Mesendoderm (in vitro differentiated cells): ENCODE results near the gene LCLAT1.

Experiments used
- DNase-seq: peaks from one replicate; pipeline ENCODE4 v3.0.0; 2013
- H2AK5ac ChIP-seq: 2 replicates; pipeline ENCODE4 v1.6.1; 2013; ENCODE audit warnings: low read length, inconsistent platforms
- H2BK120ac ChIP-seq: 2 replicates; pipeline ENCODE4 v1.6.1; 2013; ENCODE audit warnings: low read depth, mild to moderate bottlenecking, low read length, moderate library complexity, mixed read lengths
- H2BK15ac ChIP-seq: replicated peaks from 2 replicates; pipeline ENCODE4 v1.6.1; 2013; ENCODE audit warnings: low read depth, mild to moderate bottlenecking, moderate library complexity
- H2BK5ac ChIP-seq: 2 replicates; pipeline ENCODE4 v1.6.1; 2013; ENCODE audit warnings: low read length, inconsistent platforms
- H3K18ac ChIP-seq: 2 replicates; pipeline ENCODE4 v1.6.1; 2013; ENCODE audit warnings: mild to moderate bottlenecking, low read length, mixed read lengths
- H3K23ac ChIP-seq: one replicate; pipeline ENCODE4 v1.6.1; 2013; ENCODE audit warnings: low read length
- H3K27ac ChIP-seq: 2 replicates; pipeline ENCODE4 v1.5.1; 2013; ENCODE audit warnings: low read depth, mild to moderate bottlenecking, inconsistent platforms, low read length, moderate library complexity
- H3K27me3 ChIP-seq: 2 replicates; pipeline ENCODE4 v1.6.1; 2013; ENCODE audit warnings: low read length, control low read depth, mild to moderate bottlenecking, inconsistent platforms; ENCODE audit not compliant: insufficient read depth, poor library complexity
- H3K36me3 ChIP-seq: 2 replicates; pipeline ENCODE4 v1.6.1; 2013; ENCODE audit warnings: low read length, inconsistent platforms; ENCODE audit not compliant: control insufficient read depth, insufficient read depth
- H3K4ac ChIP-seq: one replicate; pipeline ENCODE4 v1.6.1; 2013; ENCODE audit warnings: low read depth, mild to moderate bottlenecking, low read length, moderate library complexity
- H3K4me1 ChIP-seq: 2 replicates; pipeline ENCODE4 v1.6.1; 2013; ENCODE audit warnings: low read depth, low read length, inconsistent platforms; ENCODE audit not compliant: control insufficient read depth
- H3K4me2 ChIP-seq: 2 replicates; pipeline ENCODE4 v1.6.1; 2013; ENCODE audit warnings: low read length
- H3K4me3 ChIP-seq: 2 replicates; pipeline ENCODE4 v1.5.1; 2013; ENCODE audit warnings: mild to moderate bottlenecking, low read length
- H3K56ac ChIP-seq: one replicate; pipeline ENCODE4 v1.6.1; 2013; ENCODE audit warnings: low read length
- H3K79me1 ChIP-seq: 2 replicates; pipeline ENCODE4 v1.6.1; 2013; ENCODE audit warnings: low read length, inconsistent platforms
- H3K79me2 ChIP-seq: 2 replicates; pipeline ENCODE4 v1.6.1; 2013; ENCODE audit warnings: mild to moderate bottlenecking, low read length; ENCODE audit not compliant: control insufficient read depth, insufficient read depth
- H3K9ac ChIP-seq: 2 replicates; pipeline ENCODE4 v1.6.1; 2013; ENCODE audit warnings: low read length, inconsistent platforms
- H4K5ac ChIP-seq: one replicate; pipeline ENCODE4 v1.6.1; 2013; ENCODE audit warnings: low read length
- H4K8ac ChIP-seq: one replicate; pipeline ENCODE4 v1.6.1; 2013; ENCODE audit warnings: low read depth, mild to moderate bottlenecking, control low read depth, low read length, moderate library complexity
- WGBS: extraction: QIAGEN DNeasy Blood & Tissue Kit; methylation state at CpG from one replicate; pipeline ENCODE4 v1.1.7; 2013; ENCODE audit warnings: low lambda C conversion rate, missing lambda C conversion rate; ENCODE audit not compliant: insufficient coverage; ENCODE audit errors: extremely low coverage; 5-methylcytosine and 5-hydroxymethylcytosine counted together

LCLAT1 gene

DNA sequence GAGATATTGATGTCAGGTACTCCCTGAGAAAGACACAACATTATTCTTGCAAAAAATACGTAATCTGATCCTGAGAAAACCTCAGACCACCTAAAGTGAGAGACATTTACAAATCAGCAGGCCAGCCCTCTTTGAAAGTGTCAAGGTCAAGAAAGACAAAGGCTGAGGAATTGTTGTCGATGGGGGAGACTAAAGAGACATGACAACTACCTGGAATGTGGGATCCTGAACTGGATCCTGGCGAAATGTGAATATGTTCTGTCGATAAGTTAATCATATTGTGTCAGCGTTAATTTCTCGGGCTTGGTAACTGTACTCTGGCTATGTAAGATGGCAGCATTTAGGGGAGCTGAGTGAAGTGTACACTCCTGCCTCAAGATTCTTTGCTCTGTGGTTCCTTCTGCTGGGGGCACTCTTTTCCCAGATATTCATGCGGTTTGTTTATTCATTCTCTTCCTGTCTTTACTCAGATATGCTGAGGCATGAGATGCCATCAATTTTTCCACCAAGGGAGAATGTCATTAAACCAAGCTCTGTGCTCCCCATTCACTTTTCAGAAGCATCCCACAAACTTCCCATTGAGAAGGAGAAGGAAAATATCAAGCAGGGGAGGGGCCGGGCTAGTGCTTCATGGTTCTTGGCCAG, 205.3 kb downstream of the LCLAT1 start:
- no peak overlapping the region for H3K4ac ChIP-seq
- WGBS, result no CpG with 5 or more reads among the region's 8 CpGs
- H3K4me2 ChIP-seq, result no peak overlapping the region
- no peak overlapping the region for H4K8ac ChIP-seq
- no peak overlapping the region for H3K23ac ChIP-seq
- H3K18ac ChIP-seq, result no peak overlapping the region
- H3K79me2 ChIP-seq, result no peaks in the 10 kb centered on the region
- H3K27me3 ChIP-seq, result no peaks in the 10 kb centered on the region
- no peak overlapping the region for H3K4me3 ChIP-seq
- no peak overlapping the region for H3K56ac ChIP-seq
- DNase-seq, result peak; percentile 74
- no peak overlapping the region for H3K9ac ChIP-seq
- H2AK5ac ChIP-seq, result no peak overlapping the region
- no peak overlapping the region for H3K27ac ChIP-seq
- H4K5ac ChIP-seq, result no peak overlapping the region
- H3K4me1 ChIP-seq, result peaks cover 16% of the 10 kb centered on the region
- H2BK5ac ChIP-seq, result no peak overlapping the region
- no peaks in the 10 kb centered on the region for H3K79me1 ChIP-seq
- no peak overlapping the region for H2BK120ac ChIP-seq
- H3K36me3 ChIP-seq, result no peaks in the 10 kb centered on the region
- H2BK15ac ChIP-seq, result no peak overlapping the region

DNA sequence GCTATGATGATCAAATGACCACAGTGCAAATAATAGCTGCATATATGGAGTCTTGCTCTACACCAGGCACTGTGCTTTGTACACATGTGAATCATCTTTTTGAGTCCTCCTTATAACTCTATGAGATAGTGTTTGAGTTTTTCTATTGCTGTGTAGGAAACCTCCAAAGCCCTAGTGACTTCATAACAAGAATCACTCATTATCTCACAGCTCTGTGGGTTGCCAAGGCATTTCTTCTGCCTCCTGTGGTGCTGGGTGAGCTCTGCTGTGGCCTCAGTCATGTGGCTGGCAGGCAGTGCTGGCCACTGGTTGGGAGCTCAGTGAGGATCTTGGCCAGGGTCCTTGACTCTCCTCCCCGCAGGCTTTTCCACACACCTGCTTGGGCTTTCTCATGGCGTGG, 206.8 kb downstream of the LCLAT1 start:
- Histone ChIP-seq H3K23ac (no peak overlapping the region), H3K4ac (no peak overlapping the region), H2BK15ac (no peak overlapping the region), H3K79me2 (no peaks in the 10 kb centered on the region), H3K27ac (no peak overlapping the region), H2BK5ac (no peak overlapping the region), H4K8ac (no peak overlapping the region), H3K4me2 (no peak overlapping the region), H3K4me3 (no peak overlapping the region), H3K4me1 (peaks cover 16% of the 10 kb centered on the region), H3K56ac (no peak overlapping the region), H3K27me3 (no peaks in the 10 kb centered on the region), H3K9ac (no peak overlapping the region), H2BK120ac (no peak overlapping the region), H2AK5ac (peak overlapping the region; percentile 5), H4K5ac (no peak overlapping the region), H3K18ac (no peak overlapping the region), H3K79me1 (no peaks in the 10 kb centered on the region), H3K36me3 (no peaks in the 10 kb centered on the region)
- no peak for DNase-seq
- WGBS, result no CpG with 5 or more reads among the region's 2 CpGs

DNA sequence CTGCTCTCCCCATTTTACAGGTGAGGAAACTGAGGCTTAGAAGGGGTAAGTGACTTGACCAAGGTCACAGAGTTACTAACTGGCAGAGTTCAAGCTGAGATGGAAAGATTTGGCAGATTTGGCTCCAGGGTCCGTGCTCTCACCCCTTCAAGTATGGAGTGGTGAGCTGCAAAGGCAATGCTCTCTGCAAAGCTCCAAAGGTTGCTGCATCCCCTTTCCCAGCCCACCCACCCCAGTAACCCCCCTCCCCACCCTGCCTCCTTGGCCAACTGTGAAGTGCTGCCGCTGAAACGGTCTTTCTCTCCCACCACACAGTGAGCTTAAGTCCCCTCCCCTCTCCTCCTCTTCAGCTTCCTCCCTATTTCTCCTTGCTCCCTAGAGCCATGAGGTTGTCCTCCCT, 207.4 kb downstream of the LCLAT1 start:
- no peak overlapping the region for H2BK5ac ChIP-seq
- WGBS, result no CpG with 5 or more reads among the region's 3 CpGs

DNA sequence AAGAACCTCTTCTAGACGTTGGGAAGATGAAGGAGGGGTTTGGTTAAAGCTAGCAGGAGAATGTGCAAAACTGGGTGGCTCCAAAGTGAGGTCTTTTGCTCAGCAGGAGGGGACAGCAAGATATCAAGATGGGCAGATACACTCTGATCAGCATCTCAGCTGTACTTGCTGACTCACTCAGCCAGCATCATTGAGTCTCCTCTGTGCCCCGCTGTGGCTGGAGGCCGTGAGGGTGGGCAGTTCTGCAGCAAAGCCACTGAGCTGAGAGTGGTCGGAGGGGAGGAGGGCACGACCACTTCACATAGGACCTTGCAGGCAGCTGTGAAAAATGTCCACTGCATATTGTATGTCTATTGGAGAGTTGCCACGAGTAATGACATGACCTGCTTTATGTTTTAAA, 208.2 kb downstream of the LCLAT1 start:
- no peak overlapping the region for H3K4me2 ChIP-seq
- H3K4me3 ChIP-seq, result no peak overlapping the region
- H3K79me2 ChIP-seq, result no peaks in the 10 kb centered on the region
- no peak overlapping the region for H3K56ac ChIP-seq
- H4K5ac ChIP-seq, result no peak overlapping the region
- no peak overlapping the region for H2BK5ac ChIP-seq
- no peak overlapping the region for H3K27ac ChIP-seq
- H2AK5ac ChIP-seq, result no peak overlapping the region
- no peaks in the 10 kb centered on the region for H3K27me3 ChIP-seq
- no peak overlapping the region for H3K23ac ChIP-seq
- H3K36me3 ChIP-seq, result no peaks in the 10 kb centered on the region
- DNase-seq, result no peak
- no CpG with 5 or more reads among the region's 6 CpGs for WGBS
- H3K18ac ChIP-seq, result no peak overlapping the region
- no peak overlapping the region for H3K4ac ChIP-seq
- H3K4me1 ChIP-seq, result peaks cover 16% of the 10 kb centered on the region
- H2BK15ac ChIP-seq, result no peak overlapping the region
- H2BK120ac ChIP-seq, result no peak overlapping the region
- no peak overlapping the region for H4K8ac ChIP-seq
- no peaks in the 10 kb centered on the region for H3K79me1 ChIP-seq
- H3K9ac ChIP-seq, result no peak overlapping the region

More for the DNA sequence above, 207.4 kb downstream of the LCLAT1 start:
- Histone ChIP-seq H3K4me2 (no peak overlapping the region), H3K36me3 (no peaks in the 10 kb centered on the region), H3K4me3 (no peak overlapping the region), H2BK120ac (no peak overlapping the region), H2BK15ac (no peak overlapping the region), H3K79me1 (no peaks in the 10 kb centered on the region), H3K23ac (no peak overlapping the region), H4K5ac (no peak overlapping the region), H3K4me1 (peaks cover 16% of the 10 kb centered on the region), H3K56ac (no peak overlapping the region), H2AK5ac (no peak overlapping the region), H3K4ac (no peak overlapping the region), H3K9ac (no peak overlapping the region), H3K18ac (no peak overlapping the region), H3K79me2 (no peaks in the 10 kb centered on the region), H3K27me3 (no peaks in the 10 kb centered on the region), H3K27ac (no peak overlapping the region), H4K8ac (no peak overlapping the region)
- DNase-seq, result no peak

DNA sequence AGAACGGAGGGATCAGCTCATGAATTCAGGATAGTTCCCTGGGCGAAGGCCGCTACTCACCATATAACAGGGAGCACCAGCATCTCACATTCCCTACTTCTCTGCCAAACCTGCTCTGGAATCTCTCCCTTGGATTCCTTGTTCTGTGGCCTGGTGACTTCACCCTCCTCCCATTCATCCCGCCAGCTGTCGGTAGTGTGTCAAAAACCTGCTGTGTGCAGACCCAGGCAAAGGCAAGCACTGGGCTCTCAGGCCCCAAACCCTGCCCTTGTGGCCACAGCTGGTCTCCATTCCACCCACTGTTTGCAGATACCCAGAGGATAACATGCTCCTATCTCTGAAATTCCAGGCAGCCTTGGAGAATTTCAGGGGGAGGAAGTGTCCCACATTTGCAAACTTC, 208.6 kb downstream of the LCLAT1 start:
- no peak overlapping the region for H3K9ac ChIP-seq
- no peak overlapping the region for H3K4me2 ChIP-seq
- H2BK15ac ChIP-seq, result no peak overlapping the region
- H2AK5ac ChIP-seq, result no peak overlapping the region
- H4K8ac ChIP-seq, result no peak overlapping the region
- no CpG with 5 or more reads among the region's 5 CpGs for WGBS
- no peak overlapping the region for H3K4me3 ChIP-seq
- H3K27ac ChIP-seq, result no peak overlapping the region
- H3K18ac ChIP-seq, result no peak overlapping the region
- H4K5ac ChIP-seq, result no peak overlapping the region
- no peak overlapping the region for H3K56ac ChIP-seq
- no peaks in the 10 kb centered on the region for H3K27me3 ChIP-seq
- no peak overlapping the region for H3K4ac ChIP-seq
- H3K36me3 ChIP-seq, result no peaks in the 10 kb centered on the region
- no peaks in the 10 kb centered on the region for H3K79me2 ChIP-seq
- H3K4me1 ChIP-seq, result peaks cover 16% of the 10 kb centered on the region
- peak; percentile 90 for DNase-seq
- no peak overlapping the region for H3K23ac ChIP-seq
- no peaks in the 10 kb centered on the region for H3K79me1 ChIP-seq
- H2BK5ac ChIP-seq, result no peak overlapping the region
- H2BK120ac ChIP-seq, result no peak overlapping the region

DNA sequence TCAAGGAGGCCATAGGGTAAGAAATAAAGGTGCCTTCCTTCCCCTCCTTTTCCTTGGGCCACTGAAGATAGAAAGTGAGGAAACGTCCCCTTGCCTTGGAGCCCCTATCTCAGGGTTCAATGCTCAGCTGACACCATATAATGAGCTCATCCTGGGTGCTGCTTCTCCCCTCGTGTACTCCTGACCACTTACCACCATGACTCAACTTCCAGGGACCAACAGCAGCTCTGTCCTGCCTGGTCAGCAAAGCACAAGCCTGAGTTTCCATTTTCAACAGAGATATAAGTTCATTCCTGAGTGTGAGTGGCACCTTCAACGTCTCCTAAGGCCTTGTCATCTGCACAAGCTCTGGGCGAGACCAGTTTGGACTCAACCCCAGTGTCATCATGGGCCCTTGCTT, 209.0 kb downstream of the LCLAT1 start:
- no peaks in the 10 kb centered on the region for H3K79me2 ChIP-seq
- H3K23ac ChIP-seq, result no peak overlapping the region
- no peak overlapping the region for H4K5ac ChIP-seq
- no peaks in the 10 kb centered on the region for H3K27me3 ChIP-seq
- H3K4me3 ChIP-seq, result no peak overlapping the region
- H4K8ac ChIP-seq, result no peak overlapping the region
- no peak overlapping the region for H2BK120ac ChIP-seq
- H3K4ac ChIP-seq, result peak overlapping the region; percentile 76
- H3K79me1 ChIP-seq, result no peaks in the 10 kb centered on the region
- peaks cover 16% of the 10 kb centered on the region for H3K4me1 ChIP-seq
- no peak overlapping the region for H3K4me2 ChIP-seq
- no peak overlapping the region for H3K9ac ChIP-seq
- H3K56ac ChIP-seq, result peak overlapping the region; percentile 39
- H2BK5ac ChIP-seq, result peak overlapping the region; percentile 37
- H3K27ac ChIP-seq, result no peak overlapping the region
- WGBS, result no CpG with 5 or more reads among the region's 4 CpGs
- no peaks in the 10 kb centered on the region for H3K36me3 ChIP-seq
- no peak overlapping the region for H3K18ac ChIP-seq
- no peak overlapping the region for H2BK15ac ChIP-seq
- no peak for DNase-seq
- peak overlapping the region; percentile 71 for H2AK5ac ChIP-seq
